ENCODE data around the gene TFEB. TPM values are rescaled to one million over a fixed set of nuclear protein-coding genes. Genes with fewer than 3 reads are reported as not detected.

The TFEB gene
- total RNA-seq, 2 donors from 2014 or later, result 16.9 to 21.7 TPM

- no peaks in the 10 kb centered on the region for H3K27me3 ChIP-seq
- DNase-seq, result peak; percentile 76
- H3K36me3 ChIP-seq, result no peaks in the 10 kb centered on the region
- H3K9ac ChIP-seq (ENCODE audit: low read depth in 2 of 2, low read length in 2 of 2), result peak overlapping the region in 1 of 2 donors; percentile 42
- H3K4me1 ChIP-seq, result peaks cover 19% of the 10 kb centered on the region
- peak overlapping the region; percentile 57 for H3K27ac ChIP-seq
- H3K9me3 ChIP-seq, result no peaks in the 10 kb centered on the region
- no peak overlapping the region for H3K4me3 ChIP-seq
- intact Hi-C loops (cut with DNase I), result loop anchor here (2.0 kb wide), 1 partner anchor 69 kb away; no protein-coding TSS in a partner anchor
- peak; percentile 77 for TF ChIP-seq CTCF (IDR thresholded peaks at IDR 0.05)
Measured at GRCh38 chr6:41705996-41706835, 29.2 kb downstream of the TFEB start.

- Histone ChIP-seq H3K4me3 (no peak overlapping the region), H3K27me3 (no peaks in the 10 kb centered on the region), H3K4me1 (peaks cover 19% of the 10 kb centered on the region), H3K9me3 (no peaks in the 10 kb centered on the region), H3K27ac (peak overlapping the region; percentile 57), H3K36me3 (no peaks in the 10 kb centered on the region), H3K9ac (ENCODE audit: low read depth in 2 of 2, low read length in 2 of 2) (peak overlapping the region; percentile 36 to 42)
- DNase-seq, result no peak
- TF ChIP-seq CTCF (IDR thresholded peaks at IDR 0.05), result no peak
- intact Hi-C loops (cut with DNase I), result no loop called here
Measured at GRCh38 chr6:41705311-41705995, 30.0 kb downstream of the TFEB start.

GRCh38 chr6:41704656-41705310 is 30.6 kb downstream of the TFEB start:
- Histone ChIP-seq H3K27ac (peak overlapping the region; percentile 57), H3K27me3 (no peaks in the 10 kb centered on the region), H3K9ac (ENCODE audit: low read depth in 2 of 2, low read length in 2 of 2) (peak overlapping the region; percentile 24 to 42), H3K4me3 (no peak overlapping the region), H3K4me1 (peaks cover 19% of the 10 kb centered on the region), H3K9me3 (no peaks in the 10 kb centered on the region), H3K36me3 (no peaks in the 10 kb centered on the region)
- intact Hi-C loops (cut with DNase I), result no loop called here
- peak; percentile 49 for DNase-seq
- no peak for TF ChIP-seq CTCF (IDR thresholded peaks at IDR 0.05)

GRCh38 chr6:41704028-41704427 is 31.4 kb downstream of the TFEB start:
- no peak overlapping the region for H3K9ac ChIP-seq (ENCODE audit: low read depth in 2 of 2, low read length in 2 of 2)
- no peak for DNase-seq
- H3K4me3 ChIP-seq, result no peak overlapping the region
- no peak overlapping the region for H3K27ac ChIP-seq
- no peaks in the 10 kb centered on the region for H3K27me3 ChIP-seq
- H3K4me1 ChIP-seq, result peaks cover 19% of the 10 kb centered on the region
- intact Hi-C loops (cut with DNase I), result no loop called here
- H3K9me3 ChIP-seq, result no peaks in the 10 kb centered on the region
- no peak for TF ChIP-seq CTCF (IDR thresholded peaks at IDR 0.05)
- no peaks in the 10 kb centered on the region for H3K36me3 ChIP-seq

GRCh38 chr6:41702771-41703494 is 32.5 kb downstream of the TFEB start:
- H3K27me3 ChIP-seq, result no peaks in the 10 kb centered on the region
- no peak for DNase-seq
- H3K27ac ChIP-seq, result no peak overlapping the region
- H3K4me1 ChIP-seq, result peaks cover 19% of the 10 kb centered on the region
- intact Hi-C loops (cut with DNase I), result no loop called here
- no peaks in the 10 kb centered on the region for H3K36me3 ChIP-seq
- no peak overlapping the region for H3K9ac ChIP-seq (ENCODE audit: low read depth in 2 of 2, low read length in 2 of 2)
- no peak for TF ChIP-seq CTCF (IDR thresholded peaks at IDR 0.05)
- no peak overlapping the region for H3K4me3 ChIP-seq
- no peaks in the 10 kb centered on the region for H3K9me3 ChIP-seq
